GM18873 (cell line): ENCODE results near the gene FAM24A.

Source experiments
- ATAC-seq: cut with Tn5 transposase; IDR thresholded peaks from one replicate; pipeline ENCODE4 v1.9.1; 2021; ENCODE audit warnings: mild to moderate bottlenecking, moderate library complexity, moderate number of reproducible peaks; ENCODE audit not compliant: unreplicated experiment, low FRiP score

Gene FAM24A

GRCh38 chr10:122915700-122916099 lies 5.3 kb downstream of the FAM24A start:
- ATAC-seq: no peak

GRCh38 chr10:122930140-122930539 lies 19.7 kb downstream of the FAM24A start:
- ATAC-seq: no peak

- ATAC-seq: no peak
Observed at GRCh38 chr10:122931088-122931906, 20.9 kb downstream of the FAM24A start.

GRCh38 chr10:122939133-122939855 lies 28.9 kb downstream of the FAM24A start:
- no peak for ATAC-seq

- ATAC-seq: no peak
Observed at GRCh38 chr10:122939856-122940543, 29.6 kb downstream of the FAM24A start.

GRCh38 chr10:122949296-122949695 lies 38.9 kb downstream of the FAM24A start:
- no peak for ATAC-seq

- ATAC-seq: peak; percentile 94
Observed at GRCh38 chr10:122953902-122954730, 43.7 kb downstream of the FAM24A start, which contains the start of gene C10orf88. C10orf88 (minus strand) TSS chr10:122954227; CDS start chr10:122954178, 49 bp downstream.

- ATAC-seq: no peak
Observed at GRCh38 chr10:122954731-122955050, 44.3 kb downstream of the FAM24A start.

- ATAC-seq: no peak
Observed at GRCh38 chr10:122955892-122956291, 45.5 kb downstream of the FAM24A start.

GRCh38 chr10:122957474-122957873 lies 47.1 kb downstream of the FAM24A start:
- no peak for ATAC-seq

- no peak for ATAC-seq
Observed at GRCh38 chr10:122962405-122962804, 52.0 kb downstream of the FAM24A start.
